Measurements from ENCODE around the gene NUMBL. TPM values are rescaled to one million over a fixed set of nuclear protein-coding genes. Genes with fewer than 3 reads are reported as not detected.

The NUMBL gene
- polyA plus RNA-seq, 1 donor from 2014 or later, result 20.5 TPM

DNA sequence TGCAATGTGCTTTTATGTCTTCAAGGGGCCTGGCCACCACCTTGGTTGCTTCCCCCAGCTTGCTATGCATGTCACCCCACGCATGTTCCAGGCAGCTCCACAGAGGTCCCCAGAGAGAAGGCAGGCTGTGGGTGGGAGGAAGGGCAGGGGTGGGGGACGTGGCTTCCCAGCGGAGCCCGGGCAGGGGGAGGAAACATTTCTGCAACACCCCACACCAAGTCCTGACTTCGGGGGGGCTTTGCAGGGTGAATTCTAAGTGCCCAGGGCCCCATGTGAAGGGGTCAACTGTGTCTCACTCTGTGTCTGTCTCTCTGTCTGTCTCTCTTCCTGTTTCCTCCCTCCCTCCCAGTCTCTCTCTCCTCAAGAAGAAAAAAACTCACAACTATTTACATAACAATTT is 49.7 kb downstream of the NUMBL start:
- no peaks in the 10 kb centered on the region for H4K20me1 ChIP-seq (ENCODE audit: insufficient read depth)
- TF ChIP-seq REST (IDR thresholded peaks at IDR 0.05; ENCODE audit: borderline replicate concordance) (no peak), SMC3 (conservative IDR thresholded peaks at IDR 0.05; ENCODE audit: poor library complexity) (no peak), EZH2 (IDR thresholded peaks at IDR 0.05; ENCODE audit: borderline replicate concordance, insufficient read depth, low read length, poor library complexity, severe bottlenecking) (no peak), RAD21 (conservative IDR thresholded peaks at IDR 0.05) (no peak), POLR2AphosphoS5 (IDR thresholded peaks at IDR 0.05) (no peak), TAF1 (IDR thresholded peaks at IDR 0.05; ENCODE audit: low read depth) (no peak), MXI1 (conservative IDR thresholded peaks at IDR 0.05; ENCODE audit: poor library complexity, severe bottlenecking) (no peak), EP300 (conservative IDR thresholded peaks at IDR 0.05; ENCODE audit: poor library complexity, severe bottlenecking) (no peak)
- TF ChIP-seq, protein P1, sequence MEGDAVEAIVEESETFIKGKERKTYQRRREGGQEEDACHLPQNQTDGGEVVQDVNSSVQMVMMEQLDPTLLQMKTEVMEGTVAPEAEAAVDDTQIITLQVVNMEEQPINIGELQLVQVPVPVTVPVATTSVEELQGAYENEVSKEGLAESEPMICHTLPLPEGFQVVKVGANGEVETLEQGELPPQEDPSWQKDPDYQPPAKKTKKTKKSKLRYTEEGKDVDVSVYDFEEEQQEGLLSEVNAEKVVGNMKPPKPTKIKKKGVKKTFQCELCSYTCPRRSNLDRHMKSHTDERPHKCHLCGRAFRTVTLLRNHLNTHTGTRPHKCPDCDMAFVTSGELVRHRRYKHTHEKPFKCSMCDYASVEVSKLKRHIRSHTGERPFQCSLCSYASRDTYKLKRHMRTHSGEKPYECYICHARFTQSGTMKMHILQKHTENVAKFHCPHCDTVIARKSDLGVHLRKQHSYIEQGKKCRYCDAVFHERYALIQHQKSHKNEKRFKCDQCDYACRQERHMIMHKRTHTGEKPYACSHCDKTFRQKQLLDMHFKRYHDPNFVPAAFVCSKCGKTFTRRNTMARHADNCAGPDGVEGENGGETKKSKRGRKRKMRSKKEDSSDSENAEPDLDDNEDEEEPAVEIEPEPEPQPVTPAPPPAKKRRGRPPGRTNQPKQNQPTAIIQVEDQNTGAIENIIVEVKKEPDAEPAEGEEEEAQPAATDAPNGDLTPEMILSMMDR (IDR thresholded peaks at IDR 0.05; ENCODE audit: poor library complexity, severe bottlenecking), result no peak
- H3F3A ChIP-seq (ENCODE audit: insufficient read depth, low read length, poor library complexity, severe bottlenecking), result no peaks in the 10 kb centered on the region
- H3K79me2 ChIP-seq (replicated peaks; ENCODE audit: insufficient read depth, low read length), result no peaks in the 10 kb centered on the region
- no peaks in the 10 kb centered on the region for H3K9me3 ChIP-seq (ENCODE audit: low read length)
- no peak overlapping the region for H3K9ac ChIP-seq (ENCODE audit: low read length)
- H3K4me3 ChIP-seq (ENCODE audit: low read length), result no peak overlapping the region
- no peak overlapping the region for H2AFZ ChIP-seq (ENCODE audit: low read depth, low read length)
- H3K4me2 ChIP-seq (ENCODE audit: low read length), result no peak overlapping the region
- H3K27me3 ChIP-seq (ENCODE audit: insufficient read depth, low read depth, low read length), result no peaks in the 10 kb centered on the region
- no peaks in the 10 kb centered on the region for H3K36me3 ChIP-seq (ENCODE audit: insufficient read depth, low read length)
- no peaks in the 10 kb centered on the region for H3K9me2 ChIP-seq (ENCODE audit: insufficient read depth, low read length)
- no peak overlapping the region for H3K27ac ChIP-seq (ENCODE audit: low read length)

DNA sequence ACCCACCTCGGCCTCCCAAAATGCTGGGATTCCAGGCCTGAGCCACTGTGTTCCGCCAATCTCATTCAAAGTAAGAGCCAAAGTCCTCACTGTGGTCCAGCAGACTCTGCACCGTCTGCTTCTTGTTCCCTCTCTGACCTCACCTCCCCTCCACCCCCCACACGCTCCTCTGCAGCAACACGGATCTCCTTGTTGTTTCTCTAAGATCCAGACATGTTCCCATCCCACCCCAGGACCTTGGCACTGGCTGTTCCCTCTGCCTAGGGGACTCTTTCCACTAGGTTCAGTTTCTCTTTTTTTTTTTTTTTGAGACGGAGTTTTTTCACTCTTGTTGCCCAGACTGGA is 50.8 kb downstream of the NUMBL start:
- H3K9me2 ChIP-seq (ENCODE audit: insufficient read depth, low read length), result no peaks in the 10 kb centered on the region
- no peaks in the 10 kb centered on the region for H3K9me3 ChIP-seq (ENCODE audit: low read length)
- no peak overlapping the region for H3K9ac ChIP-seq (ENCODE audit: low read length)
- H2AFZ ChIP-seq (ENCODE audit: low read depth, low read length), result no peak overlapping the region
- H3K36me3 ChIP-seq (ENCODE audit: insufficient read depth, low read length), result no peaks in the 10 kb centered on the region
- TF ChIP-seq TAF1 (IDR thresholded peaks at IDR 0.05; ENCODE audit: low read depth), result no peak
- no peak for TF ChIP-seq EZH2 (IDR thresholded peaks at IDR 0.05; ENCODE audit: borderline replicate concordance, insufficient read depth, low read length, poor library complexity, severe bottlenecking)
- TF ChIP-seq MXI1 (conservative IDR thresholded peaks at IDR 0.05; ENCODE audit: poor library complexity, severe bottlenecking), result no peak
- TF ChIP-seq REST (IDR thresholded peaks at IDR 0.05; ENCODE audit: borderline replicate concordance), result no peak
- no peak for TF ChIP-seq POLR2AphosphoS5 (IDR thresholded peaks at IDR 0.05)
- no peak for TF ChIP-seq SMC3 (conservative IDR thresholded peaks at IDR 0.05; ENCODE audit: poor library complexity)
- no peak for TF ChIP-seq RAD21 (conservative IDR thresholded peaks at IDR 0.05)
- TF ChIP-seq, protein P1 (IDR thresholded peaks at IDR 0.05; ENCODE audit: poor library complexity, severe bottlenecking), result no peak
- no peak for TF ChIP-seq EP300 (conservative IDR thresholded peaks at IDR 0.05; ENCODE audit: poor library complexity, severe bottlenecking)
- H3K27ac ChIP-seq (ENCODE audit: low read length), result no peak overlapping the region
- no peak overlapping the region for H3K4me3 ChIP-seq (ENCODE audit: low read length)
- H4K20me1 ChIP-seq (ENCODE audit: insufficient read depth), result no peaks in the 10 kb centered on the region
- no peaks in the 10 kb centered on the region for H3K79me2 ChIP-seq (replicated peaks; ENCODE audit: insufficient read depth, low read length)
- no peak overlapping the region for H3K4me2 ChIP-seq (ENCODE audit: low read length)
- no peaks in the 10 kb centered on the region for H3K27me3 ChIP-seq (ENCODE audit: insufficient read depth, low read depth, low read length)
- no peaks in the 10 kb centered on the region for H3F3A ChIP-seq (ENCODE audit: insufficient read depth, low read length, poor library complexity, severe bottlenecking)

Data from neural cell (in vitro differentiated cells).